PC-9 (cell line): ENCODE data around the gene NAPG. TPM values are rescaled to one million over a fixed set of nuclear protein-coding genes. Genes with fewer than 3 reads are reported as not detected.
"Not testable (repeated sequence)": the region's sequence is repeated elsewhere in the genome, so short reads cannot be mapped to it uniquely, and the experiment has no call there.

ENCODE experiments used
- BruUV-seq: library from RNA; stranded (reverse); fragments of 400-500 nt; replicated peaks from 2 replicates; lab custom pipeline; 2021; lab: Mats Ljungman, UMichigan
- CTCF ChIA-PET: fragments of 300-600 bp; sonication (Branson Sonifier 250); formaldehyde crosslinking; loops from one replicate; lab custom pipeline; 2022; ENCODE audit warnings: antibody characterized with exemption; lab: Charles Lee
- POLR2A ChIA-PET: fragments of 300-600 bp; sonication (Branson Sonifier 250); formaldehyde crosslinking; loops from one replicate; lab custom pipeline; 2022; ENCODE audit warnings: antibody characterized with exemption; ENCODE audit not compliant: unreplicated experiment; lab: Charles Lee
- DNase-seq, 2 experiments: peaks; one replicate each; pipeline versions ENCODE4 v3.0.0 to v3.0.0-alpha.2; 2015 to 2022; ENCODE audit warnings: mixed read lengths in 1 of 2
- H2AFZ ChIP-seq: fragments of 200-600 bp; sonication (generic); 2 replicates; pipeline ENCODE4 v1.8.1; 2017; ENCODE audit warnings: antibody characterized with exemption
- H3F3A ChIP-seq: fragments of 200-600 bp; sonication (generic); 2 replicates; pipeline ENCODE4 v1.8.1; 2017; ENCODE audit warnings: antibody characterized with exemption, mild to moderate bottlenecking, low read depth; ENCODE audit not compliant: insufficient read depth
- H3K27ac ChIP-seq: fragments of 200-600 bp; sonication (generic); 2 replicates; pipeline ENCODE4 v1.6.1; 2016; ENCODE audit warnings: mixed run types
- H3K27me3 ChIP-seq: fragments of 200-600 bp; sonication (generic); 2 replicates; pipeline ENCODE4 v1.6.1; 2016; ENCODE audit warnings: low read depth, mixed run types; ENCODE audit not compliant: insufficient read depth
- H3K36me3 ChIP-seq: fragments of 200-600 bp; sonication (generic); 2 replicates; pipeline ENCODE4 v1.6.1; 2016; ENCODE audit warnings: low read depth, mixed run types
- H3K4me1 ChIP-seq: fragments of 200-600 bp; sonication (generic); replicated peaks from 2 replicates; pipeline ENCODE4 v1.6.1; 2016; ENCODE audit warnings: mixed run types; ENCODE audit not compliant: insufficient read depth
- H3K4me2 ChIP-seq: fragments of 200-600 bp; sonication (generic); 2 replicates; pipeline ENCODE4 v1.6.1; 2017; ENCODE audit warnings: mixed run types
- H3K4me3 ChIP-seq: fragments of 200-600 bp; sonication (generic); 2 replicates; pipeline ENCODE4 v1.6.1; 2016; ENCODE audit warnings: mixed run types
- H3K79me2 ChIP-seq: fragments of 200-600 bp; sonication (generic); 2 replicates; pipeline ENCODE4 v1.6.1; 2017; ENCODE audit warnings: low read depth, mixed run types
- H3K9me2 ChIP-seq: fragments of 200-600 bp; sonication (generic); 2 replicates; pipeline ENCODE4 v1.8.1; 2017; ENCODE audit warnings: mild to moderate bottlenecking; ENCODE audit not compliant: insufficient read depth
- H3K9me3 ChIP-seq: fragments of 200-600 bp; sonication (generic); 2 replicates; pipeline ENCODE4 v1.8.1; 2016; ENCODE audit warnings: low read depth; ENCODE audit not compliant: insufficient read depth
- H4K20me1 ChIP-seq: fragments of 200-600 bp; sonication (generic); 2 replicates; pipeline ENCODE4 v1.8.1; 2017; ENCODE audit not compliant: insufficient read depth
- CTCF ChIP-seq: fragments of 200-600 bp; sonication (generic); conservative IDR thresholded peaks from 2 replicates; pipeline ENCODE4 v1.6.1; 2017; ENCODE audit warnings: mixed run types, antibody characterized with exemption, mild to moderate bottlenecking, moderate library complexity
- EZH2 ChIP-seq: fragments of 200-600 bp; sonication (generic); IDR thresholded peaks from 2 replicates; pipeline ENCODE4 v1.8.0; 2017; ENCODE audit warnings: antibody characterized with exemption, low read depth
- intact Hi-C: fragments of 100-400 bp; cut with micrococcal nuclease; formaldehyde crosslinking; loops from one replicate; pipeline ENCODE4 v1.10.0; 2022; ENCODE audit not compliant: unreplicated experiment
- total RNA-seq: library from RNA; stranded (reverse); gene quantifications from 2 replicates; pipeline ENCODE4 v1.2.3, GENCODE V29; 2021

The NAPG gene
- total RNA-seq, 1 experiment from 2014 or later, result 28.1 TPM

GRCh38 chr18:10566390-10566789 is 40.6 kb downstream of the NAPG start:
- DNase-seq, result no peak
- Histone ChIP-seq H3K36me3 (no peaks in the 10 kb centered on the region), H3K9me2 (no peaks in the 10 kb centered on the region), H2AFZ (no peak overlapping the region), H3K79me2 (no peaks in the 10 kb centered on the region), H3K4me1 (no peaks in the 10 kb centered on the region), H3K4me2 (no peak overlapping the region), H4K20me1 (no peaks in the 10 kb centered on the region), H3F3A (no peaks in the 10 kb centered on the region), H3K4me3 (no peak overlapping the region), H3K27ac (no peak overlapping the region), H3K9me3 (no peaks in the 10 kb centered on the region), H3K27me3 (peaks cover 10% of the 10 kb centered on the region)
- BruUV-seq, result no TSS peak
- intact Hi-C loops, result loop anchor here (10.0 kb wide), 1 partner anchor 988 kb away; no protein-coding TSS in a partner anchor
- POLR2A ChIA-PET, result no interaction called here
- TF ChIP-seq CTCF (no peak), EZH2 (no peak)
- CTCF ChIA-PET, result no interaction called here

GRCh38 chr18:10569941-10570340 is 44.1 kb downstream of the NAPG start:
- intact Hi-C loops, result loop anchor here (10.0 kb wide), 1 partner anchor 985 kb away; no protein-coding TSS in a partner anchor
- H3F3A ChIP-seq, H3K36me3 ChIP-seq, H3K4me3 ChIP-seq, POLR2A ChIA-PET, H3K27ac ChIP-seq, H4K20me1 ChIP-seq, H3K79me2 ChIP-seq, DNase-seq, BruUV-seq, CTCF ChIA-PET, H2AFZ ChIP-seq, H3K9me2 ChIP-seq, H3K4me1 ChIP-seq, H3K4me2 ChIP-seq, H3K9me3 ChIP-seq: not testable (repeated sequence)
- peaks cover 17% of the 10 kb centered on the region for H3K27me3 ChIP-seq

GRCh38 chr18:10570622-10571021 is 44.8 kb downstream of the NAPG start:
- CTCF ChIA-PET, result no interaction called here
- BruUV-seq, result no TSS peak
- no peak for TF ChIP-seq CTCF
- TF ChIP-seq EZH2, result no peak

GRCh38 chr18:10571537-10571936 is 45.7 kb downstream of the NAPG start:
- CTCF ChIA-PET, result no interaction called here

More at GRCh38 chr18:10570622-10571021, 44.8 kb downstream of the NAPG start:
- intact Hi-C loops, result no loop called here
- H3F3A ChIP-seq, result no peaks in the 10 kb centered on the region
- H3K9me2 ChIP-seq, result no peaks in the 10 kb centered on the region
- DNase-seq, result no peak
- no peak overlapping the region for H3K4me3 ChIP-seq
- peaks cover 17% of the 10 kb centered on the region for H3K27me3 ChIP-seq
- no peak overlapping the region for H3K4me2 ChIP-seq
- H3K9me3 ChIP-seq, result no peaks in the 10 kb centered on the region
- POLR2A ChIA-PET, result no interaction called here
- no peaks in the 10 kb centered on the region for H4K20me1 ChIP-seq
- no peaks in the 10 kb centered on the region for H3K36me3 ChIP-seq
- H2AFZ ChIP-seq, result no peak overlapping the region
- H3K4me1 ChIP-seq, result no peaks in the 10 kb centered on the region
- no peaks in the 10 kb centered on the region for H3K79me2 ChIP-seq
- H3K27ac ChIP-seq, result no peak overlapping the region

GRCh38 chr18:10573261-10573660 is 47.4 kb downstream of the NAPG start:
- H3K79me2 ChIP-seq, BruUV-seq, DNase-seq, H3K9me3 ChIP-seq, H4K20me1 ChIP-seq, H3K9me2 ChIP-seq, H3K36me3 ChIP-seq, POLR2A ChIA-PET, H3K4me3 ChIP-seq, H3K4me2 ChIP-seq, CTCF ChIA-PET, intact Hi-C loops, H3K4me1 ChIP-seq, H3K27ac ChIP-seq, H3F3A ChIP-seq, H2AFZ ChIP-seq: not testable (repeated sequence)
- H3K27me3 ChIP-seq, result peaks cover 17% of the 10 kb centered on the region

More at GRCh38 chr18:10571537-10571936, 45.7 kb downstream of the NAPG start:
- Histone ChIP-seq H3K79me2 (no peaks in the 10 kb centered on the region), H3K4me2 (no peak overlapping the region), H2AFZ (no peak overlapping the region), H3K27me3 (peaks cover 17% of the 10 kb centered on the region), H4K20me1 (no peaks in the 10 kb centered on the region), H3K27ac (no peak overlapping the region), H3F3A (no peaks in the 10 kb centered on the region), H3K9me2 (no peaks in the 10 kb centered on the region), H3K36me3 (no peaks in the 10 kb centered on the region), H3K9me3 (no peaks in the 10 kb centered on the region), H3K4me1 (no peaks in the 10 kb centered on the region), H3K4me3 (no peak overlapping the region)
- intact Hi-C loops, result no loop called here
- DNase-seq, result no peak
- BruUV-seq, result no TSS peak
- POLR2A ChIA-PET, result no interaction called here
- TF ChIP-seq EZH2 (no peak), CTCF (no peak)
